ENCODE measurements around the gene PSME3. TPM values are rescaled to one million over a fixed set of nuclear protein-coding genes. Genes with fewer than 3 reads are reported as not detected.

PSME3 gene
- total and polyA plus RNA-seq, 2 of the 13 experiments (the other 11 are each of a cell fraction or from before 2014, with no cell fraction given), result 66.3 to 135 TPM

GRCh38 chr17:42878123-42878880, 45.1 kb downstream of the PSME3 start (continued):
- TF ChIP-seq ZNF354B (CRISPR knock-in tag; IDR thresholded peaks at IDR 0.05), result no peak
- TF ChIP-seq, protein P1, sequence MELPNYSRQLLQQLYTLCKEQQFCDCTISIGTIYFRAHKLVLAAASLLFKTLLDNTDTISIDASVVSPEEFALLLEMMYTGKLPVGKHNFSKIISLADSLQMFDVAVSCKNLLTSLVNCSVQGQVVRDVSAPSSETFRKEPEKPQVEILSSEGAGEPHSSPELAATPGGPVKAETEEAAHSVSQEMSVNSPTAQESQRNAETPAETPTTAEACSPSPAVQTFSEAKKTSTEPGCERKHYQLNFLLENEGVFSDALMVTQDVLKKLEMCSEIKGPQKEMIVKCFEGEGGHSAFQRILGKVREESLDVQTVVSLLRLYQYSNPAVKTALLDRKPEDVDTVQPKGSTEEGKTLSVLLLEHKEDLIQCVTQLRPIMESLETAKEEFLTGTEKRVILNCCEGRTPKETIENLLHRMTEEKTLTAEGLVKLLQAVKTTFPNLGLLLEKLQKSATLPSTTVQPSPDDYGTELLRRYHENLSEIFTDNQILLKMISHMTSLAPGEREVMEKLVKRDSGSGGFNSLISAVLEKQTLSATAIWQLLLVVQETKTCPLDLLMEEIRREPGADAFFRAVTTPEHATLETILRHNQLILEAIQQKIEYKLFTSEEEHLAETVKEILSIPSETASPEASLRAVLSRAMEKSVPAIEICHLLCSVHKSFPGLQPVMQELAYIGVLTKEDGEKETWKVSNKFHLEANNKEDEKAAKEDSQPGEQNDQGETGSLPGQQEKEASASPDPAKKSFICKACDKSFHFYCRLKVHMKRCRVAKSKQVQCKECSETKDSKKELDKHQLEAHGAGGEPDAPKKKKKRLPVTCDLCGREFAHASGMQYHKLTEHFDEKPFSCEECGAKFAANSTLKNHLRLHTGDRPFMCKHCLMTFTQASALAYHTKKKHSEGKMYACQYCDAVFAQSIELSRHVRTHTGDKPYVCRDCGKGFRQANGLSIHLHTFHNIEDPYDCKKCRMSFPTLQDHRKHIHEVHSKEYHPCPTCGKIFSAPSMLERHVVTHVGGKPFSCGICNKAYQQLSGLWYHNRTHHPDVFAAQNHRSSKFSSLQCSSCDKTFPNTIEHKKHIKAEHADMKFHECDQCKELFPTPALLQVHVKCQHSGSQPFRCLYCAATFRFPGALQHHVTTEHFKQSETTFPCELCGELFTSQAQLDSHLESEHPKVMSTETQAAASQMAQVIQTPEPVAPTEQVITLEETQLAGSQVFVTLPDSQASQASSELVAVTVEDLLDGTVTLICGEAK (IDR thresholded peaks at IDR 0.05), result no peak
- TF ChIP-seq, protein P1 (CRISPR knock-in tag; IDR thresholded peaks at IDR 0.05), result no peak
- TF ChIP-seq REL (CRISPR knock-in tag; conservative IDR thresholded peaks at IDR 0.05), result no peak
- TF ChIP-seq CBX1 (IDR thresholded peaks at IDR 0.05; ENCODE audit: low read depth), result no peak
- no peak for TF ChIP-seq ZNF879 (CRISPR knock-in tag; IDR thresholded peaks at IDR 0.05)
- TF ChIP-seq TBP (CRISPR knock-in tag; IDR thresholded peaks at IDR 0.05), result no peak
- TF ChIP-seq, protein P2, sequence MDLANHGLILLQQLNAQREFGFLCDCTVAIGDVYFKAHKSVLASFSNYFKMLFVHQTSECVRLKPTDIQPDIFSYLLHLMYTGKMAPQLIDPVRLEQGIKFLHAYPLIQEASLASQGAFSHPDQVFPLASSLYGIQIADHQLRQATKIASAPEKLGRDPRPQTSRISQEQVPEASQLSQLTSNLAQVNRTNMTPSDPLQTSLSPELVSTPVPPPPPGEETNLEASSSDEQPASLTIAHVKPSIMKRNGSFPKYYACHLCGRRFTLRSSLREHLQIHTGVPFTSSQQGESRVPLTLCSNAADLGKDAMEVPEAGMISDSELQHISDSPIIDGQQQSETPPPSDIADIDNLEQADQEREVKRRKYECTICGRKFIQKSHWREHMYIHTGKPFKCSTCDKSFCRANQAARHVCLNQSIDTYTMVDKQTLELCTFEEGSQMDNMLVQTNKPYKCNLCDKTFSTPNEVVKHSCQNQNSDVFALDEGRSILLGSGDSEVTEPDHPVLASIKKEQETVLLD (CRISPR knock-in tag; IDR thresholded peaks at IDR 0.05; ENCODE audit: low read depth), result no peak
- no peak for TF ChIP-seq ZNF441 (CRISPR knock-in tag; IDR thresholded peaks at IDR 0.05; ENCODE audit: borderline replicate concordance)
- TF ChIP-seq SMC3 (IDR thresholded peaks at IDR 0.05; ENCODE audit: low read length), result 0 out of 2 replicates have a peak, but pooled peaks have one; percentile 29
- TF ChIP-seq ZC3H13 (CRISPR knock-in tag; IDR thresholded peaks at IDR 0.05), result no peak
- no peak for TF ChIP-seq ZNF33B (CRISPR knock-in tag; IDR thresholded peaks at IDR 0.05)
- no peak for TF ChIP-seq ZNF598 (CRISPR knock-in tag; IDR thresholded peaks at IDR 0.05; ENCODE audit: borderline replicate concordance)
- TF ChIP-seq RFXANK (CRISPR knock-in tag; IDR thresholded peaks at IDR 0.05), result no peak
- no peak for TF ChIP-seq PAF1 (CRISPR knock-in tag; IDR thresholded peaks at IDR 0.05)
- TF ChIP-seq, protein P3, sequence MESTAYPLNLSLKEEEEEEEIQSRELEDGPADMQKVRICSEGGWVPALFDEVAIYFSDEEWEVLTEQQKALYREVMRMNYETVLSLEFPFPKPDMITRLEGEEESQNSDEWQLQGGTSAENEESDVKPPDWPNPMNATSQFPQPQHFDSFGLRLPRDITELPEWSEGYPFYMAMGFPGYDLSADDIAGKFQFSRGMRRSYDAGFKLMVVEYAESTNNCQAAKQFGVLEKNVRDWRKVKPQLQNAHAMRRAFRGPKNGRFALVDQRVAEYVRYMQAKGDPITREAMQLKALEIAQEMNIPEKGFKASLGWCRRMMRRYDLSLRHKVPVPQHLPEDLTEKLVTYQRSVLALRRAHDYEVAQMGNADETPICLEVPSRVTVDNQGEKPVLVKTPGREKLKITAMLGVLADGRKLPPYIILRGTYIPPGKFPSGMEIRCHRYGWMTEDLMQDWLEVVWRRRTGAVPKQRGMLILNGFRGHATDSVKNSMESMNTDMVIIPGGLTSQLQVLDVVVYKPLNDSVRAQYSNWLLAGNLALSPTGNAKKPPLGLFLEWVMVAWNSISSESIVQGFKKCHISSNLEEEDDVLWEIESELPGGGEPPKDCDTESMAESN (CRISPR knock-in tag; conservative IDR thresholded peaks at IDR 0.05), result 0 out of 2 replicates have a peak, but pooled peaks have one; percentile 30
- TF ChIP-seq KDM5A (IDR thresholded peaks at IDR 0.05; ENCODE audit: borderline replicate concordance, low read length), result no peak
- TF ChIP-seq HHEX (CRISPR knock-in tag; IDR thresholded peaks at IDR 0.05), result no peak
- no peak for TF ChIP-seq ZNF326 (CRISPR knock-in tag; IDR thresholded peaks at IDR 0.05; ENCODE audit: borderline replicate concordance)
- no peak for TF ChIP-seq ZNF24 (IDR thresholded peaks at IDR 0.05)

Data from HepG2 (cell line).